ENCODE data around the gene TAAR1.

GRCh38 chr6:132648356-132648755 lies 10.6 kb downstream of the TAAR1 start:
- TF ChIP-seq EP300 (IDR thresholded peaks at IDR 0.05) (no peak), CHD4 (IDR thresholded peaks at IDR 0.05; ENCODE audit: borderline replicate concordance) (no peak), CTCF (IDR thresholded peaks at IDR 0.05) (no peak), NPAS2 (CRISPR knock-in tag; IDR thresholded peaks at IDR 0.05; ENCODE audit: borderline replicate concordance) (no peak), CEBPB (IDR thresholded peaks at IDR 0.05) (no peak), KDM5A (IDR thresholded peaks at IDR 0.05) (no peak), HES2 (IDR thresholded peaks at IDR 0.05) (no peak), POLR2A (IDR thresholded peaks at IDR 0.05; ENCODE audit: low read length) (no peak), REST (IDR thresholded peaks at IDR 0.05) (no peak), PBX3 (IDR thresholded peaks at IDR 0.05) (no peak), BCL3 (IDR thresholded peaks at IDR 0.05) (no peak), JUN (IDR thresholded peaks at IDR 0.05) (no peak)
